CD4-positive, alpha-beta T cell treated with Interleukin-6 at 100 ng/mL for 8 hours (primary cell): ENCODE data around the gene COL24A1.
"Not testable (repeated sequence)": the region's sequence is repeated elsewhere in the genome, so short reads cannot be mapped to it uniquely, and the experiment has no call there.

Experiments
- DNase-seq: peaks from one replicate; pipeline ENCODE4 v3.0.0-alpha.2; 2020; ENCODE audit warnings: mixed read lengths, low spot score

The COL24A1 gene

GRCh38 chr1:85888921-85889320 lies 267.7 kb downstream of the COL24A1 start:
- DNase-seq = no peak

GRCh38 chr1:85884372-85885035 lies 272.1 kb downstream of the COL24A1 start:
- DNase-seq = no peak

- no peak for DNase-seq
These were observed 289.4 kb downstream of the COL24A1 start for GRCh38 chr1:85867189-85867588.

- DNase-seq = no peak
These were observed 291.4 kb downstream of the COL24A1 start for GRCh38 chr1:85865213-85865612.

- no peak for DNase-seq
These were observed 291.8 kb downstream of the COL24A1 start for GRCh38 chr1:85864727-85865126.

- not testable (repeated sequence) for DNase-seq
These were observed 292.9 kb downstream of the COL24A1 start for GRCh38 chr1:85863639-85864038.

GRCh38 chr1:85862456-85862855 lies 294.1 kb downstream of the COL24A1 start:
- no peak for DNase-seq

GRCh38 chr1:85857991-85858390 lies 298.6 kb downstream of the COL24A1 start:
- DNase-seq = no peak

GRCh38 chr1:85850238-85850637 lies 306.3 kb downstream of the COL24A1 start:
- DNase-seq = no peak

- no peak for DNase-seq
These were observed 306.9 kb downstream of the COL24A1 start for GRCh38 chr1:85849660-85850059.

- no peak for DNase-seq
These were observed 309.2 kb downstream of the COL24A1 start for GRCh38 chr1:85847356-85847755.

- DNase-seq = no peak
These were observed 309.9 kb downstream of the COL24A1 start for GRCh38 chr1:85846706-85847105.

GRCh38 chr1:85839459-85839858 lies 317.1 kb downstream of the COL24A1 start:
- DNase-seq = no peak

GRCh38 chr1:85838238-85838637 lies 318.3 kb downstream of the COL24A1 start:
- DNase-seq = no peak

GRCh38 chr1:85836736-85837135 lies 319.8 kb downstream of the COL24A1 start:
- DNase-seq = no peak

- DNase-seq = not testable (repeated sequence)
These were observed 323.4 kb downstream of the COL24A1 start for GRCh38 chr1:85833165-85833564.

- DNase-seq = no peak
These were observed 325.7 kb downstream of the COL24A1 start for GRCh38 chr1:85830837-85831236.

GRCh38 chr1:85824066-85824840 lies 332.3 kb downstream of the COL24A1 start:
- no peak for DNase-seq

- no peak for DNase-seq
These were observed 333.9 kb downstream of the COL24A1 start for GRCh38 chr1:85822696-85823095.

GRCh38 chr1:85818371-85818770 lies 338.2 kb downstream of the COL24A1 start:
- DNase-seq = no peak

GRCh38 chr1:85816606-85817005 lies 340.0 kb downstream of the COL24A1 start:
- DNase-seq = no peak

- DNase-seq = no peak
These were observed 340.7 kb downstream of the COL24A1 start for GRCh38 chr1:85815906-85816305.

- DNase-seq = no peak
These were observed 350.2 kb downstream of the COL24A1 start for GRCh38 chr1:85806236-85806965.
